Measurements from ENCODE around the gene SYNPO. TPM values are rescaled to one million over a fixed set of nuclear protein-coding genes. Genes with fewer than 3 reads are reported as not detected.

The SYNPO gene
- total and polyA plus RNA-seq, 7 donors, result 136 to 855 (median 628) TPM

GRCh38 chr5:150608991-150609390 lies 31.5 kb upstream of the SYNPO start:
- Histone ChIP-seq H3K4me3 (no peak overlapping the region), H3K36me3 (ENCODE audit: insufficient read depth in 1 of 2, low read depth in 1 of 2) (no peaks in the 10 kb centered on the region), H3K4me1 (peaks cover 74% of the 10 kb centered on the region), H3K9me3 (no peaks in the 10 kb centered on the region), H3K27ac (peak overlapping the region; percentile 98), H3K27me3 (ENCODE audit: insufficient read depth in 3 of 3, low read length in 2 of 3) (no peaks in the 10 kb centered on the region)
- DNase-seq (peak in 1 of 2 donors; percentile 4), ATAC-seq (no peak)
- WGBS, 3 donors, result 24 to 51% (median 33%) methylated on average over 5 of the region's 5 CpGs
- no peak for TF ChIP-seq CTCF (IDR thresholded peaks at IDR 0.05)
- intact Hi-C loops (cut with DNase I), result no loop called here

- Histone ChIP-seq H3K4me3 (peak overlapping the region; percentile 22), H3K36me3 (ENCODE audit: insufficient read depth in 1 of 2, low read depth in 1 of 2) (no peaks in the 10 kb centered on the region), H3K27ac (peak overlapping the region; percentile 98), H3K4me1 (peaks cover 84% of the 10 kb centered on the region), H3K9me3 (no peaks in the 10 kb centered on the region), H3K27me3 (ENCODE audit: insufficient read depth in 3 of 3, low read length in 2 of 3) (no peaks in the 10 kb centered on the region)
- 19 to 24% (median 22%) methylated on average over 7 of the region's 7 CpGs for WGBS, 3 donors
- intact Hi-C loops (cut with DNase I), result no loop called here
- peak; percentile 60 to 83 for DNase-seq
- peak; percentile 89 to 97 (median 94) for ATAC-seq
- TF ChIP-seq CTCF (IDR thresholded peaks at IDR 0.05), result no peak
Measured at GRCh38 chr5:150609843-150610584, 30.4 kb upstream of the SYNPO start.

- intact Hi-C loops (cut with DNase I), result no loop called here
- Histone ChIP-seq H3K4me1 (peaks cover 94% of the 10 kb centered on the region), H3K9me3 (no peaks in the 10 kb centered on the region), H3K36me3 (ENCODE audit: insufficient read depth in 1 of 2, low read depth in 1 of 2) (no peaks in the 10 kb centered on the region), H3K27me3 (ENCODE audit: insufficient read depth in 3 of 3, low read length in 2 of 3) (no peaks in the 10 kb centered on the region), H3K4me3 (peak overlapping the region; percentile 22), H3K27ac (peak overlapping the region; percentile 98)
- ATAC-seq (peak in 2 of 4 donors; percentile 50 to 70), DNase-seq (no peak)
- WGBS, 3 donors, result 27 to 44% (median 35%) methylated on average over 6 of the region's 6 CpGs
- no peak for TF ChIP-seq CTCF (IDR thresholded peaks at IDR 0.05)
Measured at GRCh38 chr5:150611026-150611425, 29.4 kb upstream of the SYNPO start.

GRCh38 chr5:150612405-150612804 lies 28.1 kb upstream of the SYNPO start:
- Histone ChIP-seq H3K27ac (peak overlapping the region; percentile 98), H3K27me3 (ENCODE audit: insufficient read depth in 3 of 3, low read length in 2 of 3) (no peaks in the 10 kb centered on the region), H3K4me1 (peaks cover 94% of the 10 kb centered on the region), H3K9me3 (no peaks in the 10 kb centered on the region), H3K36me3 (ENCODE audit: insufficient read depth in 1 of 2, low read depth in 1 of 2) (no peaks in the 10 kb centered on the region), H3K4me3 (no peak overlapping the region)
- ATAC-seq, result peak in 1 of 4 donors; percentile 14
- no peak for TF ChIP-seq CTCF (IDR thresholded peaks at IDR 0.05)
- WGBS, 3 donors, result 41 to 54% (median 46%) methylated on average over 4 of the region's 4 CpGs
- DNase-seq, result no peak
- intact Hi-C loops (cut with DNase I), result no loop called here
